ENCODE results near the gene SARDH. TPM values are rescaled to one million over a fixed set of nuclear protein-coding genes. Genes with fewer than 3 reads are reported as not detected.

SARDH gene
- total RNA-seq, 1 donor from 2014 or later = 0.20 TPM

DNA sequence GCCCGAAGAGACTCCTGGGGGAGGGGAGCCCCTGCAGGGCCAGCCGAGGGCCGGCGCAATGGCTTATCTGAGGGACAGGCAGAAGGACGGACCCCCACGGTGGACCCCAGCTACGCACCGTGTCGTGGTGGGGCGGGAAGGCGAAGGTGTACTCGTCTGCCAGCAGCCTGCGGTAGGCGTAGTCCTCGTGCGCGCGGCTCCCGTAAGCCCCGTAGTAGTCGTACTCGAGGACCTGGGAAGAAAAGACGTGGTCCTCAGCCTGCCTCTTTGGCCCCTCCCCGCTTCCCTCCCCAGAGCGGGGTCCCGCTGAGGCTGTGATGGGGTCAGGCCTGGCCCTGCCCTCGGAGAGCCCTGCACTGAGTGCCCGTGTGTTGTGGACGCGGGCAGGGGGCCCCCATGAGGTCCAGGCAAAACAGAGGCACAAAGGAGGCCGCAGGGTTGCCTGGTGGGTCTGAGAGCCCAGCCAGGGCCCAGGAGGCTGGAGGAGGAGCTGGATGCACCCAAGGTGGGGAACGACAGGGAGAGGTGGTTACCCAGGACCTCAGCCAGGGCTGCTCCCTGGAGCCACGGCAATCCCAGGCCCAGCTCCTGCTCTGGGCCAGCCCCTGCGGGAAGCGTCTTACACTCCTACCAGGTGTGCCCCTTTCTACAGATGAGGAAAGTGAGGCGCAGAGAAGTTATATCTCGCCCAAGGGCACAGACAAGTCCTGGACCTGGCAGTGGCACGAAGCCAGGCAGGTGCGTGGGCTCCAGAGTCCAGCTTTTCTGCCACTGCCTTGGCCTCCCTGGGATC, 35.2 kb downstream of the SARDH start:
- DNase-seq (ENCODE audit: low read depth, low spot score) = no peak

DNA sequence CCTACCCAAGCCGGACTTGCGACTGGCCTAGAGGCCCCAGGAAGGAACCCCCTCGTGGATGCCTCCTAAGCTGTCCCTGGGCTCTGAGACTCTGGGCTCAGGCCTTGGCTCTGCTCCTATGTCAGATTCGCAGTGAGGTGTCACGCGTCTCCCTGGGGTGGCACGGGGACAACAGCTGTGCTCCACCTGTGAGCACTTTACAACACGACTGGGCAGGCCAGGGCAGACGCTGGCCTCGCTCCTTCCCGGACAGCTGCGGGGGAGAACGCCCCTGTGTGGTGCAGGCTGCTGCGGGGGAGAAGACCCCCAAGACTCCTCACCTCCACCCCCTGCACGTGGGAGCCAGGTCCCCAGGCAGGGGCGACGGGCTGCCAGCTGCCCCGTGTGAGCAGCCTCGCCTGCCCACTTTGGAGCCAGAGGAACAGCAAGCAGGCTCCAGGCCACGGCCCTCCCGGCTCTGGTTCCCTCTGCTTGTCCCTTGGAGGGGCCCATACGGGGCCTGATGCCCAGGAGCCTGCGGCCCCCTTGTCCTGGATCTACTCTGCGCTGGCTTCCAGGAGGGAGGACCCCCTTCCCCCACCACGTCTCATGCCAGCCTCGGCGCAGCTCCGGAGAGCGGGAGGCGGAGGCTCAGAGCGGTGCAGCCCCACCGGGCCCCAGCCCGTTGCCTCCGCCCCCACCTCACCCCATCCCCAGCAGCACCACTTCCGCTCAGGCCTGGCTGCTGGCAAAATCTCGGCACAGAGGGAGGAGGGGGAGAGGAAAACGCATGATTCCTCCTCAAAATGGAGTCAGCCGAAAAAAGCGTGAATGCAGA, 36.0 kb downstream of the SARDH start:
- DNase-seq (ENCODE audit: low read depth, low spot score) = no peak

DNA sequence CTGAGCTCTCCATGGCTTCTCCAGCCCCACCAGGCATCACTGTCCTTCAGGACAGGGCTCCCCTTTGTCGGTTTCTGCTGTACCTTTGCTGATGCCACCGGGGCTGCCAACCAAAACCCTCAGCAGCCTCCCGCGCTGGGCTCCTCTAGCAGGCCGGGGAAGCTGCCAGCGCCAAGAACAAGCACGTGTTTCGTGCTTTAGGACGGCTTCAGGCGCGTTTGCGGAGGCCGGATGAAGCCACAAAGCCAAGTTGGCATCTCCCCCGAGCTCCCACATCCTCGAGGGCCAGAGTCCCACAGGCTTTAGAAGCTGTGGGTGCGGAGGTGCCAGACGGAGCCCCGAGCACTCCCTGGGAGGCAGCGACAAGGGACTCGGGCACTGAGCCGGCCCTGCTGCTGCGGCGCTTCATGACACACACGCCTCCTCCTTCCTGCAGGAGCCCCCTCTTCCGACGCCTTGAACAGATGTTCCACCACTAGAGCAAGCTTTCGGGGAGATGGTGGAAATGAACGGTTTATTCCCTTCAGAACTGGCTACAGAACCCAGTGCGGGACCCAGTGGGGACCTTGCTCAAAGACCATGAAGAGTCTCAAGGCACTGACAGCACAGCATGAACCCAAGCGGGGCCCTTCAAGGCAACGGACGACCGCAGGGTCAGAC, 36.7 kb downstream of the SARDH start:
- DNase-seq (ENCODE audit: low read depth, low spot score) = no peak

DNA sequence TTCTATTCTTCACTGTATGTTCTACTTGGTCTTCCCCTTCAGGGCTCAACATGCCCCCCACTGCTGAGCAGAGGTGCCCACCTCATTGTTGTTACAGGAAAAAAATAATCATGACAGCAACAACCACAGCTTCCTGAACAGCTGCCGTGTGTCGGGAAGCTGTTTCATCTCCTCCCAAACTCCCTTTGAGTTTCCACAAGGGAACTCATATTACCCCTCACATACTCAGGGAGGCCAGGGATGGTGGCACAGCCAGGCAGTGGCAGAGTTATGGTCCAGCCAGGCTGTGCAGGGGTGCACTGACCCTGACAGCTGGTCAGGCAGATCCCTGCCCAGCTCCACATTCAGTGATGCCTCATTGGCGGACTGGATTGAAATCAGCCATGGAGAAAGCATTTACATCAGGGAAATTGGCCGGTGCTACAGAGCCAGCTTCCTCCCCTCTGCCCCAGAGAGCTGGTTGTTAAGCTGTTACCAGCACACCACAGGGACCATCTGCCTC, 37.3 kb downstream of the SARDH start:
- DNase-seq (ENCODE audit: low read depth, low spot score) = no peak

DNA sequence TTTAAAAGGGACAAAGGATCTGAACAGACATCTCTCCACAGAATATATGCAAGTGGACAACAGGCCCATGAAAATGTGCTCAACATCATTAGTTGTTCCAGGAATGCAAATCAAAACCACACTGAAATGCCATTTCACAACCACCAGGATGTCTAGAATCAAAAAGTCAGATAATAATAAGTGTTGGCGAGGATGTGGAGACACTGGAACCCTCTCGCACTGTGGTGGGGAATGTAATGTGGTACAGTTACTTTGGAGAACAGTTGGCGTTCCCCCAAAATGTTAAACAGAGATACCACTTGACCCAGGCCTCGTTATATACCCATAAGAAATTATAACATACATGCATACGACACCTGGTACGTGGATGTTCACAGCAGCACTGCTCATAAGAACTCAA, 38.6 kb downstream of the SARDH start:
- DNase-seq (ENCODE audit: low read depth, low spot score) = no peak

DNA sequence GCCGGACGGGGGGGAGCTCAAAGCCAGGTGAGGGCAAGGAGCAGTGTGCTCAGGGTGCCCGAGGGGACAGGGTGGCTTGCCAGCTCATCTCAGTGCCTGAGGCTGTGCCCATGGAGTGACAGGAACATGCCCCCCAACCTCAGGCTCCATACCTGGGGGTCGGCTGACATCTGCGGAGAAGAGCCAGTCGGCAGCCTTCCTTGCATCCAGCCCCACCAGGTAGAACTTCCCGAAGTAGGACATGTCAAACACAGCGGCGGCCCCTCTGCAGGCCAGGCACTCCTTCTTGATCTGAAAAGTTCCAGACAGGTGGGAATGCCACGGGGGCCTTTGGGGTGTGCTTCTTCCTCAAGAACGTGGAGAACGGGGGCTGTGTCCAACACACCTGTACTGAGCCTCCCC, 42.1 kb downstream of the SARDH start:
- no peak for DNase-seq (ENCODE audit: low read depth, low spot score)

DNA sequence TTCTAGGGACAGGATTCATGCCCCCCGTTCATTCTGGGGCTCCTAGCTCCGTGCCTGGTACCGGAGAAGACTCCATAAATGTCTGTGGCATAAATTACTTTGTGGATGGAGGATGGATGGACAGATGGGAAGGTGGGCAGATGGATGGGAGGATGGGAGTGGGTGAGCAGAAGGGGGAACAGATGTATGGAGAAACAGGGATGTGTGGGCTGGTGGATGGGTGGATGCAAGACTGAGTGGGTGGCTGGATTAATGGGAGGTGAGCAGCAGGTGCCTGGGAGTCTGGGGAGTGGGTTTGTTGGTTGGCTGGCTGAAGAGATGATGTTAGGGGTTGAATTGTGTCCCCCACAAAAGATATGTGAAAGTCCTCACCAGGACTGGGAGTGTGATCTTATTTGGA, 43.5 kb downstream of the SARDH start:
- no peak for DNase-seq (ENCODE audit: low read depth, low spot score)

DNA sequence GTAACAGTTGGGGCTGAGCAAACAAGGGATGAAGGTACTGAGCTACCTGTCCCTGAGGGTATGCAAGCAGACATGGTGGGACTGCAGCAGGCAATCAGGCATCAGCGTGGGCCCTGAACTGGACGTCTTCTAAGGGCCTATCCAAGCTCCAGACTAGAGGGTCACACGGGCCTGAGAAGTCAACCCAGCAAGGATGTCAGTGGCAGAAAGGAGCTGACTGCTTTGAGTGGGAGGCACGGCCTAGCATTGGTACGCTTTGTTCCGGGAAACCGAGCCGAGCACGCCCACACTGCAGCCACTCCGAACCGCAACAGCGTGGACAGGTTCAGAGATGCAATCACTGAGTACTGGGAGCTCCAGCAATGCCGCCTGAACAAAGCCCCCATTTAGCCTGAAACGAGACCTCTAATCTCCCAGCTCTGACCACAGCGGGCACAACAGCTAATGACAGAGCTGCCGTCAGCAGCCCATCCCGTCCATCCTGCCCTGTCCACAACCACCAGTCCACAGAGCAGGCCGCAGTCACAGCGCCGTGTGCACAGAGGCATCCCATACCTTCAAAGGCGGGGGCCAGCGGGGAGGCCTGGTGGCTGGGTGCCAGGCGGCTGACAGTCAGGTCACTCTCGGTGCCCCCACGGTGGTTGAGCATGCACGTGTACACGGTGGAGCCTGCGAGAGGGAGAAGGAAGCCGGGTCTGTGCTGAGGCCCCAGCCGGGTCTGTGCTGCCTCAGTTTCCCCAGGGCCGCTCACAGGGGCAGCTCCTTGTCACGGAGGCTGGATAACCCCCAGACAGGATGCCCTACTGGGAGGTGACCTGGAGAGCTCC, 44.2 kb downstream of the SARDH start:
- no peak for DNase-seq (ENCODE audit: low read depth, low spot score)

DNA sequence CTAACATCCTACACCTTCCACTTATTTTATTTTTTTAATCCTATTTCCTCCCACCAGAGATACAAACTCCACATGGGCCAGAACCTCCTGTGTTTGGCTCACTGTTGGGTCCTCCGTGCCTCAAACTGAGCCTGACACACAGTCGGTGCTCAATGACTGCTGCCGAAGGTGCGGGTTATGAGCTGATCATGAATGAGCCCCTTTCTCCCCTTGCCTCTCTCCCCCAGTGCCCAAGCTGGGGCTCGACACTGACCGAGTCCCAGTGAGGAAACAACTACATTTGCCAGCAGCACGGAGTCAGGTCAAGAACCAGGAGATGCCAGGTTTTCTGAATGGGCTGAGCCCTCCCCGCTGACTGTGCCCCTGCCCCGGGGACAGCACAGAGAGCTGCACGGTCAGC, 45.0 kb downstream of the SARDH start:
- DNase-seq (ENCODE audit: low read depth, low spot score) = no peak

DNA sequence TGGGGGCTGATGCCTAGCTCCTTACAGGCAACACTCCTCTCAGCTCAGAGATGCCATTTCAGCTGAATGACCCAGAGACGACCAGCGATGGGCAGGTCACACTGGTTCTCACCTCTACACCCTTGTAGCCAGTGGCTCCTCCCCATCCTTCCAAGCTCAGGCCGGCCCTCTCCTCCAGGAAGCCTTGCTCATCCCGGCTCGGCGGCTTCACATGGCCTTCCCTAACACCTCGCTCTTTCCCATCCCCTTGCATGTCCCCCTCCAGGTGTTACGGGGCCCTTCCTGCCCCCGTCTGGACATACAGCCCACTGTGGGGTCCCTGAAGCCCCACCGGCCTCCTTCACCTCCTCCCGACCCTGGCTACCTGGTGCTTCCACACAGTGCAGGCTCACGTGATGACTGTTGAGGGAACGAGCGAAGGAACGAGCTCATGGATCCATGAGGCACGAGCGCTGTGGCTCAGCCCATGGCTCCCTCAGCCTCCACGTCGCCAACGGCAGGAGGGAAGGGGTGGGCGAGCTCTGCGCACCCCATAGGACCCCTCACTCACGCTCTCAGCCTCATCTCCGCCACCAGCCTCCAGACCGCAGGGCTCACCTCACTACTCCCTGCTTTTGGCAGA, 45.7 kb downstream of the SARDH start:
- no peak for DNase-seq (ENCODE audit: low read depth, low spot score)

DNA sequence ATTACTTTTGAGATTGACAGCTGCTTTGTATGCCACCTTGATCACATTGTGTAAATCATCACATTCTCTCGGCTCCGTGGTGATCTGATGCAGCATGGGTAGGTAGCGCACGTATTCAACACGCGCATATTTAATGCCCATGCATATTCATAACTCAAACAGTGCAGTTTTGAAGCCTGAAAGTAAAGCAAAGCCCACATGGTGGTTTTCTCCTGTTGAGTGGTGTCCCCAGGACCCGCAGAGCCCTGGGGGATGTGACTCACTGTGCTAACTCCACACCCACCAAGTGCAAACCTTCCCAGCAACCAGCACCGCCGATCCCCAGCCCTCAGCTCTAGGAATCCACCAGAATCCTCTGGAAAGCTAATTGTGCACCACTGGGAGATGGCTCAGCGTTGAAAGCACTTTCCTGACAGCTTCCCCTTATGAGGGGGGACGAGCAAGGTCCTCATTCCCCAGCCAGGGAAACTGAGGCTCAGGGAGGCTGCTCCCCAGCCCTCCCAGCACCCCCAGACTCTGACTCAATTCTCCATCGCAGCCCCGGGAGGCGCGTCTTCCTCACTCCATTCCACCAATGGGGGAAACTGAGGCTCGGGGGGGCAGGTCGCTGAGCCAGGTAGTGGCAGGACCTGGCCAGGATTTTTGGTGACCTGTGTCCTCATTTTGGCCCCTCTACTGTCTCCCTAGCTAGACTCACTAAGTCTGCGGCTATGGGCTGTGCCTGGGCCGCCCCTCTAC, 46.4 kb downstream of the SARDH start:
- no peak for DNase-seq (ENCODE audit: low read depth, low spot score)

DNA sequence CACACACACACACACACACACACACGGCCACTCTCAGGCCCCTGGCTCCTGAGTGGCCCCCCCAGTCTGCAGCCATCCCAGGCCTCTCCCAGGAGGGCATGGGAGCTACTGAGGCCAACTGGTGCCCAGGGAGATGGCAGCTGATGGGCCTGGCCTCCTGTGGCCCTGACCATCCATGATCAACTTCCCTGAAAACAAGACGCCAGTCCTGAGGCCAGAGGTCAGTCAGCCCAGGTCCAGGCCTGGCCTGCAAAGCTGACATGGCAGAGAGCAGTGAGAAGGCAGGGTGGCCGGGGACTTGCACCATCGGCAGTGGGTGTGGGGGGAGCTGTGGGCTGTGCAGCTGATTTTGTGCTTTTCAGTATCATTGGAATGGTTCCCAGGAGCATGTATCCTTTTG, 47.0 kb downstream of the SARDH start:
- DNase-seq (ENCODE audit: low read depth, low spot score) = no peak

DNA sequence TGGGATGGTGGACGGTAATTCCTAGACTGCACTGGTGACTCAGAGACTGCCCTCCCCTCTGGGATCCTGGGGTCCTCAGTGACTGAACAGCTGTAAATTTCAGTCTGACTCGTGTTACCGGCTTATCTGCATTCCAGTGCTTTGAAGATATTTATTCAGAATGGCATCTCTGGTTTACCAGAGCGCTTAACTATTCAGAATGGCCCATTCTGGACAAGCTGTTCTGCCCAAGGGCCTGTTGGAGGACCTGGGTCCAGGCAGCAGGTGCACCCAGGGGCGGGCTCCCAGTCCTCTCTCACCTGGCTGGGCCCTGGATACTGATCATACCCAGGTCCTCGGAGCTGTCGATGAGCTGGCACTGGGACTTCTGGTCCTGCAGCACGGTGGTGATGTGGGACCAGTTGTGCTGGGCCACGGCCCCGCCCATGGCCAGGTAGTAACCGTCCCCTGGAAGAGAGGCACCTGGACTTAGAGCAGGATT, 48.0 kb downstream of the SARDH start:
- DNase-seq (ENCODE audit: low read depth, low spot score) = no peak

DNA sequence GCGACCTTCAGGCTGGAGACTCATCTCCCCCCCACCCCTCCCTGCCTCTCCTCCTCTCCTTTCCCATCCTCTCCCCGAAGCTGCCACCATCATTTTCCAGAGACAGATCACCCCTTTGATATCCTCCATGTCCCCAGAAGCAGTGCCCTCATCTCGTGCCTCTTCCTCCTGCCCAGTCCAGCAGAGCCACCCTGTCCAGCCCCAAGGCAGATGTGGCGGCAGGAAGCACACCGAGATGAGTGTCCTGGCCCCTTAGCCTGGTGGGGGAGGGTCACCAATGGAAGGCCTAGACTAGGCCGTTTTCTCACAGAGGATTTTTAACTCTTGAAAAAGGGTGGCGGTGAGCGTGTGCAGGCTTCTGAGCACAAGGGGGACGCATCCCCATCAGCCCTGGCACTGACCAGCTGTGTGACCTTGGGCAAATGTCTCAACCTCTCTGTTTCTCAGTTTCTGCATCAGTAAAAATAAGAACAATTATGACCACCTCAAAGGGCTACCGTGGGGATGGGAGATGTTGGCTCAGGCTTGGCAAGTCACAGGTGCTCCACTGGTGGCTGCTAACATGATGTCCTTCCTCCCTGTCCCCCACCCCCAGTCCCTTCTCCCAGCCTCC, 48.9 kb downstream of the SARDH start:
- DNase-seq (ENCODE audit: low read depth, low spot score) = no peak

DNA sequence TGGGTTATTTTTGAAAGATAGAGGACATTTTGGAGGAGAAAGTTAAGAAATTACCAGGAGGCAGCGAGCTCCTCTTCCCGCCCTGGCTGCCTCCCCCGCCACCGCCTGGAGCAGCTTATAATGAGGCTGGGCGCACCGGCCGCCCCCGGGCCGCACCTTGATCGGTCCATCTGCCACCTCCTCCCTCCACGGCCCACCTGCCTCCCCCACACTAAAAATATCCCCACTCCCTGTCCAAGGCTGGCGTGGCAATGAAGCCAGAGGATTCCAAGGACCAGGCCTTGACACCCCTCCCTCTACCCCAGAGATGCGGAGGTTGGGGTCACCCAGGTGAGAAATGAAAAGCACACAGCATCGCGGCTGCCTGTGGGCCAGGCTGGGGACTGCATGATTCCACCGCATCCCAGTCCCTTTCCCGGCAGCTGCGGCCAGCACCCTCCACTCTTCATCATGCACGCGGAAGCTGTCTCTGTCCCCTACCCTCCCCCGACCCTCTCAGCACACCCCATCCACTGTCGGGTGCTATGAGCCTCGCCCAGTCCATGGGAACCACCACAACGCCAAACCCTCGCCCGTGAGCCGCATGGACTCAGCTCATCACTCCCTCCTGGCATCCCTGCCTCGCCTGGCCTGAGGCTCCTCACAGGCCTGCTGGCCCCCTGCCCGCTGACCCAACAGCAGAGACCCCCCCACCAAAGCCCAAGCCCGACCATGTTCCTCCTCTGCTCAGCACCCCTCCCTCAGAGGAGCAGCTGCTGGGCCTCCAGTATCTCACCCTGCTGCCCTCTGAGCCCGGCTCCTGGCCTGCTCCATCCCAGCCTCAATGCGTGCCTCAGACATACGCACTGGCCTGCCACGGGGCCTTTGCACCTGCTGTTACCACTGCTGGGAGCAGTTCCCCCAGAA, 50.0 kb downstream of the SARDH start:
- no peak for DNase-seq (ENCODE audit: low read depth, low spot score)

DNA sequence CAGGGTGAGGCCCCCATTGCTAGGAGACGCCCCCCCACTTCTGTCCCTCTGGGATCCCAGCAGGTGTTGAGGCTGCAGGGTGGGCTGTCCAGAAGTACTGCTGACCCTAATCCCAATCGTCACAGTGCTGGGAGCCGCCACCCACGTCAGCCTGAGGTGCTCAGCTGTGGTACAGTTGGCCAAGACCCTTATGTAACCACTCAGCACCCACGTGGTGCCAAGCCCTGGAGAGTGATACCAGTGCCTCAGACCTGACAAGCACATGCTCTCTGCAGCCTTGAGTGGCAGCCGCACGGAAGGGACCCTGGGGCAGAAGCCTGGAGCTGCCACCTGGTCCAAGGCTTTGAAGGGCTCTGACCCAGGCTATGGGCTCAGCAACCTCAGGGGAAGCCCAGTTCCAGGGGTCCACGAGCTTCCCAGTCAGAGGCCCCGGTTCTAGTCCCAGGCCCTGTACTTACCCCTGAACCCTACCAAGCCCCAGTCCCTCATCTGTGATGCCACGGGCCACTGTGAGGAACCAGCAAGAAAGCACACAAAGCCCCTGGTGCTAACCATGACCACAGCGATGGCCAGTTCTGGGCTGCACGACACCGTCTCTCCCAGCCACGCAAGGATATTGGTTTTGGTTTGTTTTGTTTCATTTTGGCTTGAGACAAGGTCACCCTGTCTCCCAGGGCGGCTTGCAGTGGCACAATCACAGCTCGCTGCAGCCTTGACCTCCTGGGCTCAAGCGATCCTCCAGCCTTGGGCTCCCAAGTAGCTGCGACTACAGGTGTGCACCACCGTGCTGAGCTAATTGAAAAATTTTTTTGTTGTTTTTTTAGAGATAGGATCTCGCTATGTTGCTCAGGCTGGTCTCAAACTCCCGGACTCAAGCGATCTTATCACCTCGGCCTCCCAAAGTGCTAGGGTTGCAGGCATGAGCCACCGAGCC, 51.2 kb downstream of the SARDH start:
- no peak for DNase-seq (ENCODE audit: low read depth, low spot score)
